ENCODE results near the gene TRMT112. TPM values are rescaled to one million over a fixed set of nuclear protein-coding genes. Genes with fewer than 3 reads are reported as not detected.
A peak's percentile ranks its signal among the peaks of the same experiment; 100 is the strongest.

The TRMT112 gene
- total RNA-seq, 2 donors from 2014 or later: 157 to 218 TPM

GRCh38 chr11:64355078-64355940 is 38.0 kb upstream of the TRMT112 start:
- Mint-ChIP-seq H3K27me3 (no peaks in the 10 kb centered on the region), H3K27ac (no peak overlapping the region), H3K9me3 (no peaks in the 10 kb centered on the region), H3K4me1 (peaks cover 22% of the 10 kb centered on the region), H3K36me3 (ENCODE audit: low read depth) (peaks cover 31% of the 10 kb centered on the region), H3K4me3 (no peak overlapping the region)
- no peak for ATAC-seq (replicated peaks)

- ATAC-seq (replicated peaks): no peak
- Mint-ChIP-seq H3K9me3 (no peaks in the 10 kb centered on the region), H3K27me3 (no peaks in the 10 kb centered on the region), H3K4me3 (no peak overlapping the region), H3K36me3 (ENCODE audit: low read depth) (peaks cover 29% of the 10 kb centered on the region), H3K27ac (no peak overlapping the region), H3K4me1 (peaks cover 12% of the 10 kb centered on the region)
Observed at GRCh38 chr11:64353715-64354506, 36.6 kb upstream of the TRMT112 start.

GRCh38 chr11:64352995-64353714 is 35.8 kb upstream of the TRMT112 start:
- H3K4me1 Mint-ChIP-seq: peaks cover 12% of the 10 kb centered on the region
- H3K27ac Mint-ChIP-seq: no peak overlapping the region
- ATAC-seq (replicated peaks): no peak
- H3K36me3 Mint-ChIP-seq (ENCODE audit: low read depth): peaks cover 31% of the 10 kb centered on the region
- no peak overlapping the region for H3K4me3 Mint-ChIP-seq
- no peaks in the 10 kb centered on the region for H3K9me3 Mint-ChIP-seq
- no peaks in the 10 kb centered on the region for H3K27me3 Mint-ChIP-seq

GRCh38 chr11:64352099-64352994 is 35.0 kb upstream of the TRMT112 start:
- H3K27ac Mint-ChIP-seq: no peak overlapping the region
- peaks cover 5% of the 10 kb centered on the region for H3K4me1 Mint-ChIP-seq
- H3K36me3 Mint-ChIP-seq (ENCODE audit: low read depth): peaks cover 31% of the 10 kb centered on the region
- no peak for ATAC-seq (replicated peaks)
- H3K4me3 Mint-ChIP-seq: no peak overlapping the region
- H3K9me3 Mint-ChIP-seq: no peaks in the 10 kb centered on the region
- H3K27me3 Mint-ChIP-seq: no peaks in the 10 kb centered on the region

GRCh38 chr11:64351136-64351631 is 33.8 kb upstream of the TRMT112 start:
- Mint-ChIP-seq H3K9me3 (no peaks in the 10 kb centered on the region), H3K36me3 (ENCODE audit: low read depth) (peaks cover 36% of the 10 kb centered on the region), H3K27me3 (no peaks in the 10 kb centered on the region), H3K27ac (no peak overlapping the region), H3K4me3 (no peak overlapping the region), H3K4me1 (no peaks in the 10 kb centered on the region)
- ATAC-seq (replicated peaks): peak; percentile 16

GRCh38 chr11:64349404-64349803 is 32.0 kb upstream of the TRMT112 start:
- no peak overlapping the region for H3K27ac Mint-ChIP-seq
- H3K4me1 Mint-ChIP-seq: no peaks in the 10 kb centered on the region
- peaks cover 47% of the 10 kb centered on the region for H3K36me3 Mint-ChIP-seq (ENCODE audit: low read depth)

GRCh38 chr11:64349025-64349387 is 31.6 kb upstream of the TRMT112 start:
- Mint-ChIP-seq H3K36me3 (ENCODE audit: low read depth) (peaks cover 47% of the 10 kb centered on the region), H3K4me1 (no peaks in the 10 kb centered on the region), H3K4me3 (no peak overlapping the region), H3K9me3 (no peaks in the 10 kb centered on the region), H3K27me3 (no peaks in the 10 kb centered on the region), H3K27ac (no peak overlapping the region)
- ATAC-seq (replicated peaks): no peak

More at GRCh38 chr11:64349404-64349803, 32.0 kb upstream of the TRMT112 start:
- Mint-ChIP-seq H3K27me3 (no peaks in the 10 kb centered on the region), H3K4me3 (no peak overlapping the region), H3K9me3 (no peaks in the 10 kb centered on the region)
- no peak for ATAC-seq (replicated peaks)

- no peaks in the 10 kb centered on the region for H3K4me1 Mint-ChIP-seq
- no peak overlapping the region for H3K4me3 Mint-ChIP-seq
- peaks cover 47% of the 10 kb centered on the region for H3K36me3 Mint-ChIP-seq (ENCODE audit: low read depth)
- no peak for ATAC-seq (replicated peaks)
- no peaks in the 10 kb centered on the region for H3K9me3 Mint-ChIP-seq
- no peak overlapping the region for H3K27ac Mint-ChIP-seq
- no peaks in the 10 kb centered on the region for H3K27me3 Mint-ChIP-seq
Observed at GRCh38 chr11:64348383-64349024, 31.1 kb upstream of the TRMT112 start.

- Mint-ChIP-seq H3K4me1 (no peaks in the 10 kb centered on the region), H3K27ac (peak overlapping the region; percentile 33), H3K27me3 (no peaks in the 10 kb centered on the region), H3K36me3 (ENCODE audit: low read depth) (peaks cover 47% of the 10 kb centered on the region), H3K9me3 (no peaks in the 10 kb centered on the region), H3K4me3 (no peak overlapping the region)
- ATAC-seq (replicated peaks): no peak
Observed at GRCh38 chr11:64347193-64347867, 30.0 kb upstream of the TRMT112 start.

GRCh38 chr11:64344787-64345186 is 27.4 kb upstream of the TRMT112 start:
- ATAC-seq (replicated peaks): no peak
- Mint-ChIP-seq H3K27me3 (no peaks in the 10 kb centered on the region), H3K4me1 (no peaks in the 10 kb centered on the region), H3K9me3 (no peaks in the 10 kb centered on the region), H3K4me3 (no peak overlapping the region), H3K36me3 (ENCODE audit: low read depth) (peaks cover 59% of the 10 kb centered on the region), H3K27ac (no peak overlapping the region)

- Mint-ChIP-seq H3K9me3 (no peaks in the 10 kb centered on the region), H3K36me3 (ENCODE audit: low read depth) (peaks cover 61% of the 10 kb centered on the region), H3K27me3 (no peaks in the 10 kb centered on the region), H3K4me3 (no peak overlapping the region), H3K27ac (no peak overlapping the region), H3K4me1 (peaks cover 8% of the 10 kb centered on the region)
- ATAC-seq (replicated peaks): no peak
Observed at GRCh38 chr11:64343767-64344559, 26.6 kb upstream of the TRMT112 start.
